GM13977 (cell line): ENCODE results near the gene BTF3L4.
A peak's percentile ranks its signal among the peaks of the same experiment; 100 is the strongest.

Experiments
- DNase-seq: peaks from one replicate; pipeline ENCODE4 v3.0.0; 2012; ENCODE audit warnings: low spot score
- in situ Hi-C: fragments of 300-500 bp; cut with MboI; formaldehyde crosslinking; loops from one replicate; pipeline ENCODE4 v1.12.0; 2022; ENCODE audit warnings: low sequenced_read_pairs, low pct_unique_long_range_greater_than_20kb, mixed read lengths, inconsistent platforms; ENCODE audit not compliant: unreplicated experiment
- TF ChIP-seq, protein P1 (sequence below): IDR thresholded peaks from 2 replicates; pipeline ENCODE4 v1.5.1; 2012; ENCODE audit warnings: mild to moderate bottlenecking, control low read depth; ENCODE audit not compliant: insufficient read depth; ENCODE audit errors: extremely low read depth, missing control alignments

The BTF3L4 gene

DNA sequence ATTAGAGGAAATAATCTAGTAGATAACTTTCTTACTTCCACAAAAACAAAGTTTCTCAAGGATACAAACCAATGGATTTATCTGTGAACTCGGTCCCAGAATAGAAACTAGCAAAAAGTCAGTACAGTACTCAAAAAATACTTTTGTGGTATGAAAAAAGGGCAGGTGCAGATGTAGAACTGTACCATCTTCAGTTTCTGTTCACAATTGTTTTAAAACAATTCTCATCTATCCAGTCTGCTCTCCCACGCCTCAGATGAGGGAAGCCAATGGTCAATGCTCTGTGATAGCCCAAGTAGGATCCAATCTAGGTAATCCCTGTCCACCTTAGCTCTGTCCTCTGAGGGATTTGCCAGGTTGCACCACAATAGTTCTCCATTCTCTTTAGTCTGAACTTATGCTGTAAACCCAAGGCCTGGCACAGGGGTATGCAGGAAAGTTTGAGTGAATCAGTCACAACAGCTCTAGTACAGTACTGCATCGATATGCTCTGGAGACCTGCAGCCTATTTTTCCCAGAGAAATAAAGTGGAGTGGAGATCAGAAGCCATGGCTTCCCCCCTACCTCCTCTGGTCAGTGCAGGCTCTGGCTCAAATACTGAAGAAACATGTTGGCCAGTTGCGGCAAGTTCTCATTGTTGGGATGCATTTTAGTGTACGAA is 23.8 kb upstream of the BTF3L4 start:
- TF ChIP-seq, protein P1, sequence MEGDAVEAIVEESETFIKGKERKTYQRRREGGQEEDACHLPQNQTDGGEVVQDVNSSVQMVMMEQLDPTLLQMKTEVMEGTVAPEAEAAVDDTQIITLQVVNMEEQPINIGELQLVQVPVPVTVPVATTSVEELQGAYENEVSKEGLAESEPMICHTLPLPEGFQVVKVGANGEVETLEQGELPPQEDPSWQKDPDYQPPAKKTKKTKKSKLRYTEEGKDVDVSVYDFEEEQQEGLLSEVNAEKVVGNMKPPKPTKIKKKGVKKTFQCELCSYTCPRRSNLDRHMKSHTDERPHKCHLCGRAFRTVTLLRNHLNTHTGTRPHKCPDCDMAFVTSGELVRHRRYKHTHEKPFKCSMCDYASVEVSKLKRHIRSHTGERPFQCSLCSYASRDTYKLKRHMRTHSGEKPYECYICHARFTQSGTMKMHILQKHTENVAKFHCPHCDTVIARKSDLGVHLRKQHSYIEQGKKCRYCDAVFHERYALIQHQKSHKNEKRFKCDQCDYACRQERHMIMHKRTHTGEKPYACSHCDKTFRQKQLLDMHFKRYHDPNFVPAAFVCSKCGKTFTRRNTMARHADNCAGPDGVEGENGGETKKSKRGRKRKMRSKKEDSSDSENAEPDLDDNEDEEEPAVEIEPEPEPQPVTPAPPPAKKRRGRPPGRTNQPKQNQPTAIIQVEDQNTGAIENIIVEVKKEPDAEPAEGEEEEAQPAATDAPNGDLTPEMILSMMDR, result no peak
- in situ Hi-C loops, result no loop called here
- peak; percentile 57 for DNase-seq

DNA sequence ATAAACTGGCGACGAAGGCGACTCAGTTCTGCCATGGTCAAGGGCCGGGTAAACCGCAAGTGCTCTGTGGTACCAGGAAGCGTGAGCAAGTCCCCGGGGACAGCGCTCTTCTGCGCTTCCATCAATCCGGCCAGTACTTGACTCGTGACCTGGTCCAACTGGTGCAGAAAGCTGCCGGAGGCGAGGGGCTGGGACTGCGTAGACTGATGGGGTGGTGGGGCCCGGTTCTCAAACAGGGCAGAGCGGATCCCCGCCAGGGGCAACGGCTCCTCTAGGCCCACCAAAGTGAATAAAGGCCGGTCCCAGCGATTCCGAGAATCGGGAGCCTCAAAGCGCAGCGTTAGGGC is 23.3 kb upstream of the BTF3L4 start:
- TF ChIP-seq, protein P1, result no peak
- in situ Hi-C loops, result no loop called here
- peak; percentile 40 for DNase-seq

DNA sequence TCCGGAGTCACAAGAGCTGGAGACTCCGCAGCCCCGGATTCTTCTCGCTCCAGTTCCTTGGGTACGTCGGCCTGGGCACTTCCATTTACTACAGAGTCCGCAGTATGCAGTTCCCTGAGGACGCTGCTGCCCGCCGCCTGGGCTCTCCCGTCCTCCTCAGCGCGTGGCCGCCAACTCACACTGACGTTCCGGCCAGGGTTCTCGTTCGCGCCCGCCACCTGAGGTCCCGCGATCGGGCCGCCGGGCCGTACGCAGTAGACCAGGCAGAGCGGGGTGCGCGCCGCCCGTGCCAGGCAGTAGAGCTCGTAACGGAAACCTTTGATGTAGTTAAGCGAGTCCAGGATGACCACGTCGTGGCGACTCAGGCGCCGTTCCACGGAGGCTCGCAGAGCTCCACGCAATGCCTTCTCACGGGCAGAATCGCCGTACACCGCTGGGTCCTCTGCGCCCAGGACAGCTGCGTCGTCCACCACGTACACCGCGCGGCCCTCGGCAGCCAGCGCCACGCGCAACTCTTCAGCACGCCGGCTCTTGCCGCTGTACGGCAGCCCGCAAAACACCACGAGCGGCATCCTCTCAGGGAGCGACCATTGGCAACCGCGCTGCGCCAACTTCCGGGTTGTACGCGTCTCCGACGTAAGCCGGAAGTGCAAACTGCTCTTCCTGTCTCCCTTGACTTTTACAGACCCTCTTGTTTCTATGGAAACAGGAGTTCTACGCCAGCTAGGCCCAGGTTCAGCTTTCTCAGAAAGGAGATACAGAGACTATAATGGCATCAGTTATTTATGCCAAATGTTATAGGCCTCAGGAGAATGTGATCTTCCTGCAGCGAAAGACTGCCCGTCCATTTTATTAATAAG is 22.7 kb upstream of the BTF3L4 start, which contains the start of gene KTI12:
TSS of gene KTI12 (minus strand) at position 621 of the 860 bp plus-strand sequence. CDS start at position 572, 49 bp downstream.
- DNase-seq, result peak; percentile 91
- TF ChIP-seq, protein P1, result no peak

DNA sequence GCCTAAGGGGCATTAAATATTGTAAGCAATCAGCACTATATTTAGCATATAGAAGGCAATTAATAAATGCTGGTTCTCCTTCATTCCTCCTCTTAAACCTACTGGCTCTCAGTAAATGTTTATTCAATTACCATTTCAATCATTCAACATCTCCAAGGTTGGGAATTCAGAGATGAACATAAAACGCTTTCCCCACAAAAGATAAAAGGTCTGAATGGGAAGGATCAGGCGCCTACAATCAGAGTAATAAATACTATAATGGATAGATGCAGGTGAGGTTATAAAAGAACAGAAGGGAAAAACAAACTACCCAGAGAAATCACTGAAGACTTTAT is 22.1 kb upstream of the BTF3L4 start:
- in situ Hi-C loops, result no loop called here
- no peak for DNase-seq
- TF ChIP-seq, protein P1, result no peak

More for the DNA sequence above, 22.7 kb upstream of the BTF3L4 start, which contains the start of gene KTI12:
- in situ Hi-C loops, result no loop called here

DNA sequence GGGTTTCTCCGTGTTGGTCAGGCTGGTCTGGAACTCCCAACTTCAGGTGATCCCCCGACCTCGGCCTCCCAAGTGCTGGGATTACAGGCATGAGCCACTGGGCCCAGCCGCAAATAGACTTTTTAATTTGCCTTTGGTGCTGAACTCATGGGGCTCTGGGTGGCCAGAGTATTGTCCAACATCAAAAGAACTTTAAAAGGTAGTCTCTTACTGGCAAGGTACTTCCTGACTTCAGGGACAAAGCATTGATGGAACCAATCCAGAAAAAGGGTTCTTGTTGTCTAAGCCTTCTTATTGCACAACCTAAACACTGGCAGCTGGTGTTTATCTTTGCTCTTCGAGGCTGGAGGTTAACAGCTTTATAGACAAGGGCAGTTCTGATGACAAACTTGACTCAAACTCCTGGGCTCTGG is 18.7 kb upstream of the BTF3L4 start:
- DNase-seq, result no peak
- in situ Hi-C loops, result no loop called here
- TF ChIP-seq, protein P1, result no peak

DNA sequence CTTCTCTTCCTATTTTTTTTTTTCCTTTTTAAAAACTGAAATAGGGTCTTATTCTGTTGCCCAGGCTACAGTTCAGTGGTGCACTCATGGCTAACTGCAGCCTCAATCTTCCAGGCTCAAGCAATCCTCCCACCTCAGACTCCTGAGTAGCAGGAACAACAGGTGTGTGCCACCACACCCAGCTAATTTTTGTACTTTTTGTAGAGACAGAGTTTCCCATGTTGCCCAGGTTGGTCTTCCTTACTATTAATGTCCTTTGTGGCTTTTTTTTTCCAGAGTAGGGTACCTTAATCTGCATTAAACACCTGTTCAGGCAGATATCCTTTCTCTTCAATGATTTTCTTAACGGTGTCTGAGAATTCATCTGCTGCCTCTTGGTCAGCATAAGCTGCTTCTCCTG is 18.2 kb upstream of the BTF3L4 start:
- in situ Hi-C loops, result no loop called here
- TF ChIP-seq, protein P1, result no peak

More for the DNA sequence above, 18.2 kb upstream of the BTF3L4 start:
- no peak for DNase-seq
